HG03280 (cell line): ENCODE results near the gene OSBPL2.

Source experiments
- ATAC-seq: cut with Tn5 transposase; IDR thresholded peaks from one replicate; pipeline ENCODE4 v1.9.1; 2021; ENCODE audit warnings: mild to moderate bottlenecking, moderate library complexity; ENCODE audit not compliant: unreplicated experiment

The OSBPL2 gene

GRCh38 chr20:62232770-62233645 is 5.3 kb upstream of the OSBPL2 start:
- no peak for ATAC-seq

- no peak for ATAC-seq
Measured at GRCh38 chr20:62233684-62234083, 4.6 kb upstream of the OSBPL2 start.

DNA sequence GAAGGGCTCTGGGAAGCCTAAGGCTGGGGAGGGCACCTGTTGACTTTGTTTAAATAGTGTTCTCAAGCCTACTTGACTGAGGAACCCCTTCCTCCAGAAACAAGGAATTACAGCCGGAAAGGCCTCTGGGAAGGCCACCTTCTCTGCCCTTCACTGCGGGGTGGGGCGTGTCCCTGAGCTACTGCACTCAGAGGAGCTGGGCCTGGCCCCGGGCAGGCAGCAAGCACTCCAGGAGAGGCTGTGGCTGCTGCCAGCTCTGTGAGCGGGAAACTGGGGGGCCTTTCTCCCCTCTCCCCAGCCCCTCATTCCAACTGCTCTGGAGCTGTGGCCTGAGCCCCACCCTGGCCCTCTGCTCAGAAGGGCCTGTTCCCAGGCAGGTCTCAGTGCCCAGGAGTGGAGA is 4.0 kb upstream of the OSBPL2 start:
- no peak for ATAC-seq

- no peak for ATAC-seq
Measured at GRCh38 chr20:62235001-62235776, 3.1 kb upstream of the OSBPL2 start.

DNA sequence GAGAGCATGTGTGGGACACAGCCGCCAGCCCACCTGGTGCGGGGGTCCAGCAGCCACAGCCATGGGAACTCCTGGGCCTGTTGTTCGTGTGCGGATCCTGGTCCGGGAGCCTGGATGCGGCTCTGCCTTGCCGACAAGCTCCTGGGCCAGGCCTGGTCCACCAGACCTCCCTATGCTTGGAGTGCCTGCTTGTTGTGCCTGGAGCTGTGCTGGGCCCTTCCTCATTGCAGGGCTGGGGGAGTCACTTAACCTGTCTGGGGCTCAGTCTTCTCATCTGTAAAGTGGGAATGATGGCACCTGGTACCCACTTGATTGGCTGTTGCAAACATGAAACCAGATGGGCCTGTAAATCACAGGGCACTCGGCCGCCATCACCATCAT is 2.6 kb upstream of the OSBPL2 start:
- ATAC-seq, result no peak

DNA sequence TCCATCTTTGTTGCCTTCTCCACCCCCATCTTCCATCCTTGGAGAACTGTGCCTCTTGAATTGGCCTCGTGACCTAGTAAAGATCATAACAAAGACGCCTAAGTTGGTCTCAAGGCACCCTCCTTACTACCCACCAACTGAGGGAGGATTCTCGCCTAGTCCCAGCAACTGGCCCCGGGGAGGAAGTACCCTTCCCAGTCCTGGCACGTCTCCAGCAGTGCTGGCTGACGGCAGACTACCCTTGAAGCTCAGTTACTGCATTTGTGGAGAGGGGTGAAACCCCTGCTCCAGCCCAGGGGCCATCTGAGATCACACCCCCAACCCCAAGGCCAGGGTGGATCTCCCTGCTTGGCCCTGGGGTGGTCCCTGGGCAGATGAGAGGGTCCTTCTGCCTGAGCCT is 2.1 kb upstream of the OSBPL2 start:
- ATAC-seq, result no peak

DNA sequence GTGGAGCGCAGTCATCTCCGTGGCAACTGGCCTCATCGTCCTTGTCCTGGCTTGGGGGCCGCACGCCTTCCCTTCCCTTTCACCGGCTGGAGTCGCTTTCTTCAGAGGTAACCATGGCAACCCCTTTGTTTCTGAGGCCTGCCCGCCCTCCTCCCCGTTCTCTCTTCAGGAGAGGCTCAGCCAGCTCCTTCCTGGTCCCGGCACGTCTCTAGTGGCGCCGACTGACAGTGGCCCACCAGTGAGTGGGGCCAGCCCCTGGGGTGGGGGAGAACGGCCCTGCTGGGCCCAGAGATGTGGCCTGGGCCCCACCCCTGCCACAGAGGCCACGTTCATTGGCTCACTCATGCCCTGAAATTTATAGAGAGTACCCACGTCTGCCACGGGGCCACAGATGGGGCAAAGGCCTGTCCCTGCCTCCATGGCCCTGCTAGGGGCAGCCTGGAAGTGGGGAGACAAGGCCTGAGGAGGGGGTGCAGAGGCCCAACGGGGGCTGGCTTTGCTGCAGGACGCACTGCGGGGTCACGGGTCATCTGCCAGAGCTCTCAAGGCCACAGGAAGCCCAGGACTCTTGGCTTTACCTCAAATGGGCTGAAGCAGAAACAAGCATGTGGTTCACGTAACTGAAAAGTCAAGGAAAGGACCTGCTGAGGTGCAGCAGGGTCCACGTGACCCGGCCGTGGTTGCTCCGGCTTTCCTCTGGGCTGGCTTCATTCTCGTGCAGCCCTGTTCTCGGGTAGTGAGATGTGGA is 1.4 kb upstream of the OSBPL2 start:
- ATAC-seq, result no peak

- no peak for ATAC-seq
Measured at GRCh38 chr20:62237514-62237800, 864 bp upstream of the OSBPL2 start.

DNA sequence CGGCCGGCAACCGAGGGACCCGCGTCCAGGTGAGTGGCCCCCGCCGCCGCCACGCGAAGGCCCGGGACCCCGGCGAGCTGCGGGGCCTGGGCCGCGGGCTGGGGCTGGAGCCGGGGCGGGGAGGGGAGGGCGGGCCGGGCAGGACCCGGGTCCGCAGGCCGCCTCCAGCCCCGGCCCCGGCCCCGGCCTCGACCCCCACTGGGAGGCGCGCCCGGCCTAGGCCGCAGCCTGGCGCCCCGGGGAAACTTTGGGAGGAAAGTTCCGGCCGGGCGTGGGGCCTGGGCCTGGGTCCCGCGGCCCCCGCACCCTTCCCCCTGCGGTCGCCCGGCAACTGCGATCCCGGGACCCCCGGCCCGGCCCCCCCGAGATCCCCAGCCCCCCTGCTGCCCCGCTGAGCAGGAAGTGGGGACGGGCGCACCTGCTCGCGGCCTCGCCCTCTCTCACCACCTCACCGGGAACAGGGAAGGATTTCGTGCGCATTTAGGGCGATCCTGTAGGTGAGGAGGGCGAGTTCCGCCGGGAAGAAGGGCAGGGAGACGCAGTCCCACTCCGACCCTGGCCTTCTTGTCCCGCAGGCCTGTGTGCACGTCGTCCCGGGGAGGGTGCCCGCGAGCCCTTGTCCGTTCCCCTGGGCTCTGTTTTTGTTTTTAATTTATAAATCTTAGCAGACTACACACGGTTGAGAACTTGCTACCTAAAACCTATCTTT is 402 bp downstream of the OSBPL2 start:
- peak; percentile 3 for ATAC-seq

DNA sequence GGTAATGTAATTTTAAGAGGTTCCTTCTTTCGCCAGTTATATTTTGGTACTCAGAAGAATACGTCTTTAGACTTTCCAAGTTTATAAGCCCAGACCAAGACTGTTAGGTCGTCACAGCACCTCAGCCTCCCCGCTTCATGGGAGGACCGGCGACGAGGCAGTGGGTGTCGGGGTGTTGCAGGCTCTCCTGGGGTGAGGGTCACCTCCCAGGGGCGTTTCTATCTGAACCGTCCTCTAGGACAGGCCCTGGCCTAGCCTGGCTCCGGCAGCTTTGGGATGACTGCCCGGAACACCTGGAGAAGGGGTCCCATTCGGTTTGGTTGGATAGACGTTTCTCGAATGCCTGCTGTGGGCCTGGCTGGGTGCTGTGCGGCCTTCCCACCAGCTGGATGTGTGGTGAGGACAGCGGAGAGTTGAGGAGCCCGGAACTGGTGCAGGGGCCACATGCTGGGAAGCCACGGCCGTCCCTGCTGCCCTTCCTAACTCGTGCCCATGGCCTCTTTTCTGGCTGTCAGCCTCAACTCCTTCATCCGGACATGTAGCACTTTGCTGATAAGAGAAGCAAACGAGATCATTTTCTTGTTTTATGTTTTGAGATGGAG is 1.1 kb downstream of the OSBPL2 start:
- no peak for ATAC-seq

DNA sequence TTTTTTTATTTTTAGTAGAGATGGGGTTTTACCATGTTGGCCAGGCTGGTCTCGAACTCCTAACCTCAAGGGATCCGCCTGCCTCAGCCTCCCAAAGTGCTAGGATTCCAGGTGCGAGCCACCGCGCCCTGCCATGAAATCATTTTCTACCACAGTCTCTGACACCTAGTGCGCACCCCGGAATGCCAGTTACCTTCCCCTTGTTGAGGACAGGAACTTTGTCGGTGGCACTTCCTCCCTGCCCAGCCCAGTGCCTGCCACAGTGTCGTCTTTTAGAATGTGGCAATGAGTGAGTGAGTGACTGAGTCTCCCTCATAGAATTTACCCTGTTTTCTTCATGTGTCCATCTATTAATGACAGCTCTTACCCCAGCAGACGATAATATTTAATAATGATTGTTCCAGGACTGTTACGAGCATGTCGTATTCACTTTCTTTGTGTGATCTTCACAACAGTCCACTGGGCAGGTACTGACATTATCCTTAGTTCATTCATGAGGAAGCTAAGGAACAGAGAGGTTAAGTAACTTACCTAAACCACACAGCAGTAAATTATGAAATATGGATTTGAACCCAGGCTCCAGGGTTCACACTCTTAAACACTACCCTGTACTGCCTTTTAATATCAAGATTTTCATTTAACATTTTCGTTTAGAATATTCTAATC is 1.8 kb downstream of the OSBPL2 start:
- ATAC-seq, result no peak

DNA sequence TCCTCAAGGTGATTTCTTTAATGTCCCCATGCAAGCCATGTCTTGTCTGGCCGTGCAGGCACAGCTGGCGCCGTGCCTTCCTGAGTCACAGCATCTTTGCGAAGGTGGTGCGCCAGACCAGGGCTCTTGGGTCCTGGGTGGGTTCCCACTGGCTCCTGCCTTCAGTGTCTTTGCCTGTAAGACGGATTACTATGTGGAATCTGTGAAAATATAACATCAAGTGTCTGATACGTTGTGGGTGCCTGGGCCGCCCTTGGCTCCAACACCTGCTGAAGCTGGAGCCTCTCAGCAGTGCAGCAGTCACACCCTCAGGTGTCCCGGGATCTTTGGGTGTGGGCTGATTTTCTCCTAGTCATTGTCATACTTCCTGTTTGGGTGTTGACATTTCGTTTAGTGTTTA is 3.2 kb downstream of the OSBPL2 start:
- ATAC-seq, result no peak

DNA sequence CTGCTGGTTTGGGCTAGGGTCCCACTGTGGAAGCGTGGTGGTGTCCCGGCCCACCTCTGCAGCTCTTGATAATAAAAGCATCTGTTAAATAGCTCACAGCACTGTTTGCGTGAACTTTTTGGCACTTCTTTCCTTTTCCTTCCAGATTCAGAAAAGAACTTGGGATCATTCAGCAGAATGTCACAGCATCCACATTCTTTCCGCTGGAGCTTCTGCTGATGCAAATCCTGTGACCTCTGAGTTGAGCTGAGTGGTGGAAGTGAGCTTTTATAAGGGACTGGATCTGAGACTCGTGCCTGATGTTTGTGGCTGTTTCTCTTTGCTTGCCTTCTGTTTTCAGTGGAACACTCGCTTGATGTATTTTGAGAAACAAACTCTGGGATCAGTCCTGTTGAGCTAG is 3.9 kb downstream of the OSBPL2 start:
- no peak for ATAC-seq

- no peak for ATAC-seq
Measured at GRCh38 chr20:62243106-62243505, 4.8 kb downstream of the OSBPL2 start.

DNA sequence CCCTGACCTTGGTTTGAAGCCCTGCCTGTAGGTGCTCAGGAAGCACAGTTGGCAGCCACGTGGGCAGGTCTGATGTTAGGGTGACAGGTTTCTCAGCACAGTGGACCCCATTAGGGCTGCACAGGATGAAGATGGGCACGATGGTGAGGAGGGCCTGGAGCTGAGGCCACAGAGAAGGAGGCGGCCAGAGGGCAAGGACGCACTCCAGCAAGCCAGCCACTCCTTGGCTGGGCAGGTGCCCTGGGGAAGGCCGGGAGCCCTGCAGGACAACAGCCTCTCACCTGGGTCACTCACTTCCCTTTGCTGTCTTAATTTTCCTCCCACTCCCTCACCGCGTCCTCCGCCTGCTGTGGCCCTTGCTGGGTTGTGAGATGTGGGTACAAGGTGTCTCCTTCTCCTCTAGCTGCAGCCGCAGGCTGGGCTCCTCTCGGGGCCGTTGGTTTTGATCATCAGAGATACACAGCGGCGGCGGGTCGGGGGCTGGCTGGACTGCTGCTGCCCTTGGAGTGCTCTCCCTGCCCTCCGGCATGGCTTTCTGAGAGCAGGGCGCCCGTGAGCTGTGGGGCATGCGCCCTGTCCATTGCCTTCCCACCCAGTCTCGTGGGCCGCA is 5.7 kb downstream of the OSBPL2 start:
- no peak for ATAC-seq

- ATAC-seq, result no peak
Measured at GRCh38 chr20:62244644-62245108, 6.4 kb downstream of the OSBPL2 start.

DNA sequence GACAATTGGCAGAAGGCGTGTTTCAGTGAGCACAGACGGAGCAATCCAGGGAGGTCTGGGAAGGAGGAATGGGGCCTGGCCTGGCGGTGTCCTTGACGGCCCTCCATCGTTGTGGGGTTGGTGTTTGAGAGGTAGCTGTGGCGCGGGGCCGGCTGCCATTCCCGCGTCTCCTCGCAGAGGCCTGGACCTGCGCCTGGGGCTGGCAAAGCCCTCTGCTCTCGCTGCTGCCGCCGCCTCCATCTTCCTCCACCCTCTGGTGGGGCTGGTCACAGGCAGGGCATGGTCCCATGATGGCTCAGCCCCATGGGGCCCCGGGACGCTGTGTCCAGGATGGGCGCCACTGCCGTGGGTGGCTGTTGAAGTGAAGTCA is 7.6 kb downstream of the OSBPL2 start:
- ATAC-seq, result no peak

- no peak for ATAC-seq
Measured at GRCh38 chr20:62246431-62246830, 8.1 kb downstream of the OSBPL2 start.

DNA sequence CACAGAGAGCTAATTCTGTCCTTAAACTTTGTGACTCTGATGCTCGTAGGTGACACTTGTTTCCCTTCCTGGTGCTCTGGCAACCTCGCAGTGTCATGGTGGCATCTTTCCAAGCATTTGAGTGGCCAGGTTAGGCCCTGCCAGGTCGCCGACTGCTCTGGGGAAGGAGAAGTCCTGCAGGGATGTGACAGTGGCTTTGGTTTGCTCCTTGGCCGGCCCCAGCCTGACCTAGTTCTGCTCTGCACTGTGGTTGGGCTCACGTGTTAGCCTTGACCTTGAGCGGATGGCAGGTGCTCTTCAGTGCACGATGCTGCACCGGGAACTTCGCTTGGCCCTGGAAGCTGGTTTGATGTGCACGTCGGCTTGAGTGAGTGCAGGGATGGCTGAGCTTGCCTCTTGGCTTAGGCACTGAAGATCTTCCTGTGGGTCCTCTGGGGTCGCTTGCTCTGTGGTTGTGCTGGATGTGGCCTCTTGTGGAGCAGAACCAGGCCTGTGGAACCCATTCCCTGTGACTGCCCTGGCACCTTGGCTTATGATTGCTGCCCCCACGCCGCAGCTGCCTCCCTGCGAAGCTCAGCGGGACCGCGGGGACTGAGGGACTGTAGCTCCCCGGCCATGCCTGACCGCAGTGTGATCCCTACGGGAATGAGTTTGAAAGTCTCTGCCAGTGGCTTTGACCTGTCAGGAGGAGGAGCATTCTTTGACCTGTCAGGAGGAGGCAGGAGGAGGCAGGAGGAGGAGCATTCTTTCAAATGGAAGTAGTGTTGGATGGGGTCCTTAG is 8.7 kb downstream of the OSBPL2 start:
- no peak for ATAC-seq
